BJ (cell line): Measurements from ENCODE around the gene SORCS3. TPM values are rescaled to one million over a fixed set of nuclear protein-coding genes. Genes with fewer than 3 reads are reported as not detected.

Experiments
- CTCF ChIA-PET: fragments of 350-600 bp; formaldehyde crosslinking; extraction: SDS; loops from one replicate; lab custom pipeline; 2021; ENCODE audit warnings: antibody characterized with exemption, inconsistent platforms; lab: Yijun Ruan, JAX
- POLR2A ChIA-PET: fragments of 300-600 bp; sonication (Branson Sonifier 250); formaldehyde crosslinking; extraction: SDS; loops from one replicate; lab custom pipeline; 2021; ENCODE audit warnings: antibody characterized with exemption; lab: Charles Lee
- DNase-seq: peaks from one replicate; pipeline ENCODE4 v3.0.0-alpha.2; 2011; ENCODE audit warnings: low read depth
- H3K27me3 ChIP-seq: 2 replicates; pipeline ENCODE4 v1.6.0; 2011; ENCODE audit warnings: low read length; ENCODE audit not compliant: control insufficient read depth, insufficient read depth
- H3K36me3 ChIP-seq: 2 replicates; pipeline ENCODE4 v1.5.1; 2011; ENCODE audit warnings: low read length; ENCODE audit not compliant: control insufficient read depth, insufficient read depth
- H3K4me3 ChIP-seq: 2 replicates; pipeline ENCODE4 v1.5.1; 2011; ENCODE audit warnings: low read depth, mild to moderate bottlenecking, control low read depth, low read length
- CTCF ChIP-seq: IDR thresholded peaks from 2 replicates; pipeline ENCODE4 v1.5.1; 2011; ENCODE audit warnings: low read depth, mild to moderate bottlenecking, control low read depth, inconsistent platforms, low read length, moderate library complexity; ENCODE audit not compliant: insufficient read depth
- polyA plus RNA-seq: library from polyadenylated mRNA; depleted of rRNA; stranded (reverse); fragments of >200 nt; gene quantifications from 2 replicates; pipeline ENCODE4 v1.2.3, GENCODE V29; 2011

The SORCS3 gene
- polyA plus RNA-seq, 1 experiment: not detected

DNA sequence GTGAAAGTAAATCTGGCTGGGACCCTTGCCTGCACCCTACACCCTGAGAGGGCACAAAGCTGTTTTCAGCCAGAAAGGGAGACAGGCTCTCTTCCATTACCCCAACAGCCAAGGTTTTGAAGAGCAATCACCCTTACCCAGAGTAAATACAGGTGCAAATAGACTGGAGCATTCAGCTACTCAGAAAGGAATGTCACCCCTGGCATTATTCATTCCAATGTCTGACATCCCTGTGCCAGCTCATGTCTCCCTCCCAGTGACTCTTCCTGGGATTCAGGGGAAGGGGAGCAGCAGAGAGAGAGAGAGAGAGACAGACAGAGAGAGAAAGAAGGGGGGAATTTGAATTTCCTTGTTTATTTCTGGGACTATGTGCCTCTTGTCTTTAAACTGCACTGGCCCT lies 611.8 kb downstream of the SORCS3 start:
- H3K36me3 ChIP-seq: no peaks in the 10 kb centered on the region
- CTCF ChIA-PET: interaction anchor here (0.6 kb wide), 1 partner anchor 668 kb away, joined by 5 read pairs; no protein-coding TSS in a partner anchor
- no peak for DNase-seq
- TF ChIP-seq CTCF: no peak
- POLR2A ChIA-PET: no interaction called here
- H3K4me3 ChIP-seq: no peak overlapping the region
- H3K27me3 ChIP-seq: no peaks in the 10 kb centered on the region

DNA sequence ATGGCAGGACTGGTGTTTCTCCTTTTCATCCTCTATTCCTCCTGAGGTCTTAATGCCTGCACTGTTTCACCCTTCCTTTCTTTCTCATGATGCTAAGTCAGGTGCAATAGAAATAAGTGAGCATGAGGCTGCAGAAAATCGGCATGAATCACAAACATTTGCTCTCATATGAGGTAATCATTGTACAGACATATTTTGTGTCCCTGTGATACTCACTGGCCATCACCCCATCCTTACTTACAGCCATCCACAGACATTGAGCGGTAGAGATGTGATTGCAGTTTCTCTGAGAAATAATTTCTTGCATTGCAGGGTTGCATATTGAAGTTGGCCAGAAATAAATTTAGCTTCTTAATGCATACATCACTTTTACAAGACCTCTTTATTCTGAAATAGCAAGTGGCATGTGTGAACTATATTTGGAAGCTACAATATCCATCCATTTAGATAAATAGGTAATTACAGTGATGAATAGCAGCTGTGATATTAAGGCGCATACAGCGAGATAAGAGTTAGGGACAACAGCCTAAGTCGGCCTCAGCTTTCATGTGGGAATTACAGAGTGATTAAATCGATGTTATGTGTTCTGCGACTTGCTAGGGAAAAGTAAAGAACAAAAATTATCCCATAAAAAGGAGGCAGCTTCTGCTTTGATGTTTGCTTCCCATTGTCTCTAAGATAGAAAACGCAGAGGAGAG lies 612.6 kb downstream of the SORCS3 start:
- TF ChIP-seq CTCF: no peak
- CTCF ChIA-PET: no interaction called here
- Histone ChIP-seq H3K4me3 (no peak overlapping the region), H3K36me3 (no peaks in the 10 kb centered on the region), H3K27me3 (no peaks in the 10 kb centered on the region)
- no peak for DNase-seq
- POLR2A ChIA-PET: no interaction called here

- H3K27me3 ChIP-seq: no peaks in the 10 kb centered on the region
- POLR2A ChIA-PET: no interaction called here
- no peaks in the 10 kb centered on the region for H3K36me3 ChIP-seq
- TF ChIP-seq CTCF: no peak
- no peak for DNase-seq
- no peak overlapping the region for H3K4me3 ChIP-seq
- CTCF ChIA-PET: no interaction called here
Observed at GRCh38 chr10:105258036-105258673, 617.1 kb downstream of the SORCS3 start.

GRCh38 chr10:105258674-105259065 lies 617.6 kb downstream of the SORCS3 start:
- H3K27me3 ChIP-seq: no peaks in the 10 kb centered on the region
- no peaks in the 10 kb centered on the region for H3K36me3 ChIP-seq
- H3K4me3 ChIP-seq: no peak overlapping the region
- CTCF ChIA-PET: interaction anchor here (0.5 kb wide), 1 partner anchor 24 kb away, joined by 3 read pairs; no protein-coding TSS in a partner anchor
- DNase-seq: no peak
- no peak for TF ChIP-seq CTCF
- POLR2A ChIA-PET: no interaction called here

DNA sequence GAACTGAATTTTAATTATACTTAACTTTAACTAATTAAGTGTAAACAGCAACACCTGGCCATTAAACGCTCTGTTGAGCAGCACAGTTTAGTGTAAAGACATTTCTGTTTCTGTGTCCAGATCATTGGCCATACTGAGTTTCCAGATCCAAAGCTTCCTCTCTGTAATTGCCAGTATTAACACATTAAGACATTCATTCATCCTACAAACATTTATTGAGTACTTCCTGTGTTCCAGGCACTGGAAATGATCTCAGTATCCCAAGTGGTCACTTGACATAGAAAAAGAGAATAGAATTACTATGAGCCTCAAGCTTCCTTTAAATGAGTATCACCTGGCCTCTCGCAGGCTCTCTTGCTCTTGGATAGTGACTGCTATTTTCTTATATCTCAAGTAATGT lies 618.1 kb downstream of the SORCS3 start:
- no peak for TF ChIP-seq CTCF
- POLR2A ChIA-PET: no interaction called here

More for the DNA sequence above, 618.1 kb downstream of the SORCS3 start:
- Histone ChIP-seq H3K36me3 (no peaks in the 10 kb centered on the region), H3K4me3 (no peak overlapping the region), H3K27me3 (no peaks in the 10 kb centered on the region)
- CTCF ChIA-PET: interaction anchor here (0.5 kb wide), 1 partner anchor 25 kb away, joined by 3 read pairs; no protein-coding TSS in a partner anchor
- no peak for DNase-seq
